GM23338 (cell line): ENCODE results near the gene KYNU. TPM values are rescaled to one million over a fixed set of nuclear protein-coding genes. Genes with fewer than 3 reads are reported as not detected.
"Not testable (repeated sequence)": the region's sequence is repeated elsewhere in the genome, so short reads cannot be mapped to it uniquely, and the experiment has no call there.

Source experiments
- ATAC-seq: fragments of 200-7000 bp; cut with Tn5 transposase; 3 replicates; pipeline ENCODE4 v1.9.1; 2020
- DNase-seq: peaks from one replicate; pipeline ENCODE4 v3.0.0-alpha.2; 2015; ENCODE audit warnings: low spot score
- H2AFZ ChIP-seq: fragments of 200-600 bp; sonication (generic); 2 replicates; pipeline ENCODE4 v1.8.0; 2016; ENCODE audit warnings: antibody characterized with exemption, mild to moderate bottlenecking, moderate library complexity
- H3F3A ChIP-seq: fragments of 200-600 bp; sonication (generic); replicated peaks from 2 replicates; pipeline ENCODE4 v1.8.0; 2017; ENCODE audit warnings: antibody characterized with exemption, mixed run types, low read depth
- H3K27ac ChIP-seq: fragments of 200-600 bp; sonication (generic); 2 replicates; pipeline ENCODE4 v1.6.1; 2016; ENCODE audit warnings: low read depth
- H3K27me3 ChIP-seq: fragments of 200-600 bp; sonication (generic); 2 replicates; pipeline ENCODE4 v1.8.0; 2016; ENCODE audit warnings: mild to moderate bottlenecking, mixed run types, moderate library complexity; ENCODE audit not compliant: insufficient read depth
- H3K36me3 ChIP-seq: fragments of 200-600 bp; sonication (generic); 2 replicates; pipeline ENCODE4 v1.8.0; 2016; ENCODE audit warnings: mild to moderate bottlenecking; ENCODE audit not compliant: insufficient read depth
- H3K4me1 ChIP-seq: fragments of 200-600 bp; sonication (generic); 2 replicates; pipeline ENCODE4 v1.8.0; 2016; ENCODE audit warnings: mild to moderate bottlenecking, moderate library complexity; ENCODE audit not compliant: insufficient read depth
- H3K4me2 ChIP-seq: fragments of 200-600 bp; sonication (generic); 2 replicates; pipeline ENCODE4 v1.7.1; 2017; ENCODE audit warnings: mixed run types
- H3K4me3 ChIP-seq: fragments of 200-600 bp; sonication (generic); 2 replicates; pipeline ENCODE4 v1.6.1; 2016; ENCODE audit warnings: mixed run types
- H3K79me2 ChIP-seq: fragments of 200-600 bp; sonication (generic); replicated peaks from 2 replicates; pipeline ENCODE4 v1.8.0; 2017; ENCODE audit warnings: mild to moderate bottlenecking; ENCODE audit not compliant: insufficient read depth
- H3K9me2 ChIP-seq: fragments of 200-600 bp; sonication (generic); 2 replicates; pipeline ENCODE4 v1.8.0; 2017; ENCODE audit not compliant: insufficient read depth
- H4K20me1 ChIP-seq: fragments of 200-600 bp; sonication (generic); replicated peaks from 2 replicates; pipeline ENCODE4 v1.8.0; 2017; ENCODE audit warnings: mild to moderate bottlenecking; ENCODE audit not compliant: insufficient read depth
- H3K27ac Mint-ChIP-seq: 2 replicates; pipeline ENCODE4 v1.8.0; 2020; ENCODE audit warnings: inconsistent platforms, mild to moderate bottlenecking, moderate library complexity, mixed read lengths
- H3K27me3 Mint-ChIP-seq: 3 replicates; pipeline ENCODE4 v1.8.0; 2022; ENCODE audit warnings: low read depth, mild to moderate bottlenecking, moderate library complexity, mixed read lengths, inconsistent platforms; ENCODE audit not compliant: insufficient read depth, poor library complexity
- H3K36me3 Mint-ChIP-seq: 3 replicates; pipeline ENCODE4 v1.8.0; 2021; ENCODE audit warnings: low read depth, mild to moderate bottlenecking, inconsistent platforms, moderate library complexity, mixed read lengths
- H3K4me1 Mint-ChIP-seq: 3 replicates; pipeline ENCODE4 v1.8.0; 2020; ENCODE audit warnings: mild to moderate bottlenecking, inconsistent platforms, mixed read lengths
- H3K4me3 Mint-ChIP-seq: 3 replicates; pipeline ENCODE4 v1.8.0; 2021; ENCODE audit warnings: moderate library complexity, mild to moderate bottlenecking, inconsistent platforms, mixed read lengths
- H3K9me3 Mint-ChIP-seq: 3 replicates; pipeline ENCODE4 v1.8.0; 2020; ENCODE audit warnings: moderate library complexity, mild to moderate bottlenecking, inconsistent platforms, mixed read lengths
- CREB1 ChIP-seq: fragments of 250-450 bp; sonication (Bioruptor Pico); IDR thresholded peaks from 2 replicates; pipeline ENCODE4 v1.5.0; 2020; ENCODE audit warnings: low read depth, mild to moderate bottlenecking, moderate library complexity
- JUNB ChIP-seq: IDR thresholded peaks from one replicate; pipeline ENCODE4 v1.6.1; 2016; ENCODE audit warnings: antibody characterized with exemption; ENCODE audit not compliant: unreplicated experiment
- NANOG ChIP-seq: IDR thresholded peaks from 2 replicates; pipeline ENCODE4 v1.6.1; 2016; ENCODE audit warnings: antibody characterized with exemption, borderline replicate concordance
- REST ChIP-seq: IDR thresholded peaks from one replicate; pipeline ENCODE4 v1.6.1; 2018; ENCODE audit warnings: antibody characterized with exemption; ENCODE audit not compliant: unreplicated experiment
- STAT1 ChIP-seq: IDR thresholded peaks from one replicate; pipeline ENCODE4 v1.6.1; 2016; ENCODE audit warnings: antibody characterized with exemption; ENCODE audit not compliant: unreplicated experiment
- ZNF114 ChIP-seq: fragments of 250-450 bp; sonication (Bioruptor Pico); IDR thresholded peaks from 2 replicates; pipeline ENCODE4 v1.5.0; 2020; ENCODE audit warnings: mild to moderate bottlenecking, moderate library complexity
- polyA plus RNA-seq: library from polyadenylated mRNA; unstranded; fragments of >200 nt; fragmentation: Nextera tagmentation; extraction: Ambion mirVana; gene quantifications from 2 replicates; pipeline ENCODE4 v1.2.1, GENCODE V29; 2016
- total RNA-seq: library from RNA; depleted of rRNA; stranded (reverse); fragments of >200 nt; shearing (Covaris generic); gene quantifications from 2 replicates; pipeline ENCODE4 v1.2.3, GENCODE V29; 2014
- TF ChIP-seq, protein P1 (sequence below), 2 experiments: fragments of 200-600 bp in 1 of 2; sonication (generic) in 1 of 2; conservative IDR thresholded peaks; 2 replicates each; pipeline versions ENCODE4 v1.5.1 to v1.6.1; 2016 to 2017; ENCODE audit warnings: antibody characterized with exemption in 2 of 2, low read depth in 2 of 2, mild to moderate bottlenecking in 2 of 2, moderate library complexity in 1 of 2
- TF ChIP-seq, protein P2 (sequence below): IDR thresholded peaks from 2 replicates; pipeline ENCODE4 v1.6.1; 2016; ENCODE audit warnings: antibody characterized with exemption
- TF ChIP-seq, protein P3 (sequence below): fragments of 250-450 bp; sonication (Bioruptor Pico); IDR thresholded peaks from 2 replicates; pipeline ENCODE4 v1.5.0; 2020; ENCODE audit warnings: mild to moderate bottlenecking, moderate library complexity

KYNU gene
- total and polyA plus RNA-seq, 2 experiments from 2014 or later: 0.03 to 0.21 TPM

- H3F3A ChIP-seq: no peaks in the 10 kb centered on the region
- no peaks in the 10 kb centered on the region for H3K79me2 ChIP-seq
- H3K27ac Mint-ChIP-seq: no peak overlapping the region
- no peak overlapping the region for H2AFZ ChIP-seq
- H4K20me1 ChIP-seq: no peaks in the 10 kb centered on the region
- H3K4me3 ChIP-seq: no peak overlapping the region
- TF ChIP-seq, protein P1, sequence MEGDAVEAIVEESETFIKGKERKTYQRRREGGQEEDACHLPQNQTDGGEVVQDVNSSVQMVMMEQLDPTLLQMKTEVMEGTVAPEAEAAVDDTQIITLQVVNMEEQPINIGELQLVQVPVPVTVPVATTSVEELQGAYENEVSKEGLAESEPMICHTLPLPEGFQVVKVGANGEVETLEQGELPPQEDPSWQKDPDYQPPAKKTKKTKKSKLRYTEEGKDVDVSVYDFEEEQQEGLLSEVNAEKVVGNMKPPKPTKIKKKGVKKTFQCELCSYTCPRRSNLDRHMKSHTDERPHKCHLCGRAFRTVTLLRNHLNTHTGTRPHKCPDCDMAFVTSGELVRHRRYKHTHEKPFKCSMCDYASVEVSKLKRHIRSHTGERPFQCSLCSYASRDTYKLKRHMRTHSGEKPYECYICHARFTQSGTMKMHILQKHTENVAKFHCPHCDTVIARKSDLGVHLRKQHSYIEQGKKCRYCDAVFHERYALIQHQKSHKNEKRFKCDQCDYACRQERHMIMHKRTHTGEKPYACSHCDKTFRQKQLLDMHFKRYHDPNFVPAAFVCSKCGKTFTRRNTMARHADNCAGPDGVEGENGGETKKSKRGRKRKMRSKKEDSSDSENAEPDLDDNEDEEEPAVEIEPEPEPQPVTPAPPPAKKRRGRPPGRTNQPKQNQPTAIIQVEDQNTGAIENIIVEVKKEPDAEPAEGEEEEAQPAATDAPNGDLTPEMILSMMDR (conservative IDR thresholded peaks at IDR 0.05; ENCODE audit: low read depth in 2 of 2): no peak
- TF ChIP-seq JUNB (no peak), ZNF114 (CRISPR knock-in tag) (no peak), CREB1 (no peak), NANOG (no peak), STAT1 (no peak), REST (no peak)
- TF ChIP-seq, protein P2, sequence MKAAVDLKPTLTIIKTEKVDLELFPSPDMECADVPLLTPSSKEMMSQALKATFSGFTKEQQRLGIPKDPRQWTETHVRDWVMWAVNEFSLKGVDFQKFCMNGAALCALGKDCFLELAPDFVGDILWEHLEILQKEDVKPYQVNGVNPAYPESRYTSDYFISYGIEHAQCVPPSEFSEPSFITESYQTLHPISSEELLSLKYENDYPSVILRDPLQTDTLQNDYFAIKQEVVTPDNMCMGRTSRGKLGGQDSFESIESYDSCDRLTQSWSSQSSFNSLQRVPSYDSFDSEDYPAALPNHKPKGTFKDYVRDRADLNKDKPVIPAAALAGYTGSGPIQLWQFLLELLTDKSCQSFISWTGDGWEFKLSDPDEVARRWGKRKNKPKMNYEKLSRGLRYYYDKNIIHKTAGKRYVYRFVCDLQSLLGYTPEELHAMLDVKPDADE: no peak
- TF ChIP-seq, protein P3, sequence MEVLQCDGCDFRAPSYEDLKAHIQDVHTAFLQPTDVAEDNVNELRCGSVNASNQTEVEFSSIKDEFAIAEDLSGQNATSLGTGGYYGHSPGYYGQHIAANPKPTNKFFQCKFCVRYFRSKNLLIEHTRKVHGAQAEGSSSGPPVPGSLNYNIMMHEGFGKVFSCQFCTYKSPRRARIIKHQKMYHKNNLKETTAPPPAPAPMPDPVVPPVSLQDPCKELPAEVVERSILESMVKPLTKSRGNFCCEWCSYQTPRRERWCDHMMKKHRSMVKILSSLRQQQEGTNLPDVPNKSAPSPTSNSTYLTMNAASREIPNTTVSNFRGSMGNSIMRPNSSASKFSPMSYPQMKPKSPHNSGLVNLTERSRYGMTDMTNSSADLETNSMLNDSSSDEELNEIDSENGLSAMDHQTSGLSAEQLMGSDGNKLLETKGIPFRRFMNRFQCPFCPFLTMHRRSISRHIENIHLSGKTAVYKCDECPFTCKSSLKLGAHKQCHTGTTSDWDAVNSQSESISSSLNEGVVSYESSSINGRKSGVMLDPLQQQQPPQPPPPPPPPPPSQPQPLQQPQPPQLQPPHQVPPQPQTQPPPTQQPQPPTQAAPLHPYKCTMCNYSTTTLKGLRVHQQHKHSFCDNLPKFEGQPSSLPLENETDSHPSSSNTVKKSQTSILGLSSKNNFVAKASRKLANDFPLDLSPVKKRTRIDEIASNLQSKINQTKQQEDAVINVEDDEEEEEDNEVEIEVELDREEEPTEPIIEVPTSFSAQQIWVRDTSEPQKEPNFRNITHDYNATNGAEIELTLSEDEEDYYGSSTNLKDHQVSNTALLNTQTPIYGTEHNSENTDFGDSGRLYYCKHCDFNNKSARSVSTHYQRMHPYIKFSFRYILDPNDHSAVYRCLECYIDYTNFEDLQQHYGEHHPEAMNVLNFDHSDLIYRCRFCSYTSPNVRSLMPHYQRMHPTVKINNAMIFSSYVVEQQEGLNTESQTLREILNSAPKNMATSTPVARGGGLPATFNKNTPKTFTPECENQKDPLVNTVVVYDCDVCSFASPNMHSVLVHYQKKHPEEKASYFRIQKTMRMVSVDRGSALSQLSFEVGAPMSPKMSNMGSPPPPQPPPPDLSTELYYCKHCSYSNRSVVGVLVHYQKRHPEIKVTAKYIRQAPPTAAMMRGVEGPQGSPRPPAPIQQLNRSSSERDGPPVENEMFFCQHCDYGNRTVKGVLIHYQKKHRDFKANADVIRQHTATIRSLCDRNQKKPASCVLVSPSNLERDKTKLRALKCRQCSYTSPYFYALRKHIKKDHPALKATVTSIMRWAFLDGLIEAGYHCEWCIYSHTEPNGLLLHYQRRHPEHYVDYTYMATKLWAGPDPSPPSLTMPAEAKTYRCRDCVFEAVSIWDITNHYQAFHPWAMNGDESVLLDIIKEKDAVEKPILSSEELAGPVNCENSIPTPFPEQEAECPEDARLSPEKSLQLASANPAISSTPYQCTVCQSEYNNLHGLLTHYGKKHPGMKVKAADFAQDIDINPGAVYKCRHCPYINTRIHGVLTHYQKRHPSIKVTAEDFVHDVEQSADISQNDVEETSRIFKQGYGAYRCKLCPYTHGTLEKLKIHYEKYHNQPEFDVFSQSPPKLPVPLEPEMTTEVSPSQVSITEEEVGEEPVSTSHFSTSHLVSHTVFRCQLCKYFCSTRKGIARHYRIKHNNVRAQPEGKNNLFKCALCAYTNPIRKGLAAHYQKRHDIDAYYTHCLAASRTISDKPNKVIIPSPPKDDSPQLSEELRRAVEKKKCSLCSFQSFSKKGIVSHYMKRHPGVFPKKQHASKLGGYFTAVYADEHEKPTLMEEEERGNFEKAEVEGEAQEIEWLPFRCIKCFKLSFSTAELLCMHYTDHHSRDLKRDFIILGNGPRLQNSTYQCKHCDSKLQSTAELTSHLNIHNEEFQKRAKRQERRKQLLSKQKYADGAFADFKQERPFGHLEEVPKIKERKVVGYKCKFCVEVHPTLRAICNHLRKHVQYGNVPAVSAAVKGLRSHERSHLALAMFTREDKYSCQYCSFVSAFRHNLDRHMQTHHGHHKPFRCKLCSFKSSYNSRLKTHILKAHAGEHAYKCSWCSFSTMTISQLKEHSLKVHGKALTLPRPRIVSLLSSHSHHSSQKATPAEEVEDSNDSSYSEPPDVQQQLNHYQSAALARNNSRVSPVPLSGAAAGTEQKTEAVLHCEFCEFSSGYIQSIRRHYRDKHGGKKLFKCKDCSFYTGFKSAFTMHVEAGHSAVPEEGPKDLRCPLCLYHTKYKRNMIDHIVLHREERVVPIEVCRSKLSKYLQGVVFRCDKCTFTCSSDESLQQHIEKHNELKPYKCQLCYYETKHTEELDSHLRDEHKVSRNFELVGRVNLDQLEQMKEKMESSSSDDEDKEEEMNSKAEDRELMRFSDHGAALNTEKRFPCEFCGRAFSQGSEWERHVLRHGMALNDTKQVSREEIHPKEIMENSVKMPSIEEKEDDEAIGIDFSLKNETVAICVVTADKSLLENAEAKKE (CRISPR knock-in tag): no peak
- ATAC-seq (no peak), DNase-seq (no peak)
- no peaks in the 10 kb centered on the region; the same call in 1 of the 2 replicates for H3K36me3 ChIP-seq
- no peaks in the 10 kb centered on the region; the same call in none of the 2 replicates for H3K9me2 ChIP-seq
- no peaks in the 10 kb centered on the region for H3K4me1 ChIP-seq
- H3K9me3 Mint-ChIP-seq: peaks cover 25% of the 10 kb centered on the region
- H3K27me3 ChIP-seq: no peaks in the 10 kb centered on the region
- no peak overlapping the region for H3K4me2 ChIP-seq
- H3K27me3 Mint-ChIP-seq: no peaks in the 10 kb centered on the region
- H3K4me1 Mint-ChIP-seq: no peaks in the 10 kb centered on the region
- no peak overlapping the region for H3K27ac ChIP-seq
- no peak overlapping the region for H3K4me3 Mint-ChIP-seq
- H3K36me3 Mint-ChIP-seq: peaks cover 8% of the 10 kb centered on the region; the same call in 2 of the 3 replicates
Measured at GRCh38 chr2:143071185-143071876, 193.9 kb downstream of the KYNU start.

GRCh38 chr2:143074913-143075312 lies 197.4 kb downstream of the KYNU start:
- H3K27ac Mint-ChIP-seq, H3K79me2 ChIP-seq, H3F3A ChIP-seq, H3K4me1 Mint-ChIP-seq, H3K4me3 ChIP-seq, H3K27ac ChIP-seq, H2AFZ ChIP-seq, H3K4me2 ChIP-seq, H3K4me1 ChIP-seq, H3K9me2 ChIP-seq, H3K27me3 Mint-ChIP-seq, H3K36me3 ChIP-seq, H3K27me3 ChIP-seq, H3K4me3 Mint-ChIP-seq, DNase-seq, H4K20me1 ChIP-seq, ATAC-seq: not testable (repeated sequence)
- Mint-ChIP-seq H3K9me3 (peaks cover 30% of the 10 kb centered on the region), H3K36me3 (peaks cover 13% of the 10 kb centered on the region; the same call in 2 of the 3 replicates)
